Subcutaneous abdominal adipose tissue (tissue), 5 donors: ENCODE data around the gene CDC73.
"Not testable (repeated sequence)": the region's sequence is repeated elsewhere in the genome, so short reads cannot be mapped to it uniquely, and the experiment has no call there.

Experiments
- H3K27ac ChIP-seq: one replicate; pipeline ENCODE4 v1.7.0; 2013; ENCODE audit warnings: low read depth, mild to moderate bottlenecking, inconsistent platforms, low read length, moderate library complexity
- H3K27me3 ChIP-seq, 5 donors: one replicate each; pipeline ENCODE4 v1.7.0; 2013; ENCODE audit warnings: low read length in 5 of 5, inconsistent platforms in 1 of 5; ENCODE audit not compliant: control insufficient read depth in 5 of 5, insufficient read depth in 4 of 5
- H3K36me3 ChIP-seq, 5 donors: one replicate each; pipeline ENCODE4 v1.7.0; 2013; ENCODE audit warnings: low read length in 5 of 5; ENCODE audit not compliant: control insufficient read depth in 5 of 5, insufficient read depth in 5 of 5
- H3K4me1 ChIP-seq, 5 donors: one replicate each; pipeline ENCODE4 v1.7.0; 2013; ENCODE audit warnings: low read length in 5 of 5, mild to moderate bottlenecking in 3 of 5, moderate library complexity in 1 of 5; ENCODE audit not compliant: control insufficient read depth in 5 of 5, insufficient read depth in 5 of 5
- H3K4me3 ChIP-seq, 5 donors: one replicate each; pipeline ENCODE4 v1.7.0; 2013; ENCODE audit warnings: low read length in 5 of 5, low read depth in 1 of 5
- H3K9ac ChIP-seq, 5 donors: one replicate each; pipeline ENCODE4 v1.7.0; 2013; ENCODE audit warnings: low read length in 5 of 5, mild to moderate bottlenecking in 4 of 5, moderate library complexity in 3 of 5
- H3K9me3 ChIP-seq, 5 donors: one replicate each; pipeline ENCODE4 v1.7.0; 2013; ENCODE audit warnings: low read length in 5 of 5; ENCODE audit not compliant: control insufficient read depth in 5 of 5
- donor health status: healthy.
- donor health status: healthy.
- donor health status: healthy.
- donor health status: healthy.
- donor health status: healthy.

The CDC73 gene

DNA sequence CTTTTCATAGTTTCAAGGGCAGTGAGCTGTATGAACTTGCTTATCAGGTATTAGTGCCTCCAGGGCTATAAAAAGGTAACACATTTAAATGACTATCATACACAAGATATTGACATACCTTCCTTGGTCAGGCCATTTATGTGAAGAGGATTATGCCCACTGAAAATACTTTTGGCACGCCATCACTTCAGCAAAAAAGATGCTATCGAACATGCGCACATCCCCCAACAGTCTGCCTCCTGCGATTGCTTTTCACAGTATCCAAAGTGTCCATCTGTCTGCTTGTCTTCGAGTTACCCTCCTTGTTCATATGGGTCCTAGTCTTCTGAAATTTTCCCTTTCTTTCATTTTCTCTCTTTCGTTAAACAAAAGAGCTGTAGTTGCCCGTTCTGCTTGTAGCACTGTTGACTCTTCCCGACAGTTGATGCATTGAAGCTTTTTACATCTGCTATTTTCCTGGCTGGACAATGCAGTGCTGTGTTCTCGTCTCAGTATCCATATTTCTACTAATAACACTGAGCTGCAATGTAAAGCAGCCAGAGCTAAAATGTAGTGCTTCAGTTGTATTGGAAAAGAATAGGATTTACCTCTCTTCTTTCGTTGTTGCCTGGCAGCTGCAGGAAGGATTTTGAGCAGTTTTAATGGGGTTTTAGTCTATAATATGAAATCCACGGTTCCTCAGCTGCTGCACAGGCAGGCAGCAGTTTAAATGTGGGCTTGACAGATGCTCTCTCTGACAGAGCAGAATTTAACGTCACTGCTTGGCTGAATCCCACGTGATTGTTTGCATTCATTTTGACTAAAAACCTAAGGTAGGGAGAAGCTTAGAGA, 64.3 kb downstream of the CDC73 start, which contains the start of gene B3GALT2:
B3GALT2 (minus strand) TSS at position 713 of the 831 bp plus-strand sequence. CDS start 5,051 bp downstream, outside the sequence.
- Histone ChIP-seq H3K36me3 (no peaks in the 10 kb centered on the region), H3K27ac (no peak within 1 kb of the TSS), H3K9me3 (no peaks in the 10 kb centered on the region), H3K9ac (peak within 1 kb of the TSS in 2 of 5 donors; percentile 15 to 20), H3K4me1 (peaks cover 0 to 31% (median 12%) of the 10 kb centered on the region in 5 donors), H3K4me3 (peak within 1 kb of the TSS in 3 of 5 donors; percentile 18 to 24 (median 23)), H3K27me3 (no peaks in the 10 kb centered on the region)

DNA sequence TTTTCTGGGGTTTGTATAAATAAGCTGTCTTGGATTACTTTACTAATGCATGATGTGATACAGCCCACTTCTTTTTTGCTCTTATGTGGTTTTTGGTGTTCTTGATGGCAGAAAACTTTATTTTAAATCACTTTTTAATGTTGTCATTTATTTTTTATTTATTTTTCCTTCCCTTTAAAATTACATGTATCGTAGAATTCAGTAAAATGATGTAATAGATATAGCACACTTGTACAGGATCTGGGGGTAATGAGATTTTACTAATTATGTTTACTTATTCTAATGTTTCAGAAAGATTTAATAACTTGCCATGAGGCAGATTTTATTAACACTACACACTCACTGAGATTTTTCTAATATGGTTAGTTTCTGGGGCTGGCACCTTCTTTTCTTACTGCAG, 65.3 kb downstream of the CDC73 start:
- peak overlapping the region in 1 of 5 donors; percentile 20 for H3K9ac ChIP-seq

DNA sequence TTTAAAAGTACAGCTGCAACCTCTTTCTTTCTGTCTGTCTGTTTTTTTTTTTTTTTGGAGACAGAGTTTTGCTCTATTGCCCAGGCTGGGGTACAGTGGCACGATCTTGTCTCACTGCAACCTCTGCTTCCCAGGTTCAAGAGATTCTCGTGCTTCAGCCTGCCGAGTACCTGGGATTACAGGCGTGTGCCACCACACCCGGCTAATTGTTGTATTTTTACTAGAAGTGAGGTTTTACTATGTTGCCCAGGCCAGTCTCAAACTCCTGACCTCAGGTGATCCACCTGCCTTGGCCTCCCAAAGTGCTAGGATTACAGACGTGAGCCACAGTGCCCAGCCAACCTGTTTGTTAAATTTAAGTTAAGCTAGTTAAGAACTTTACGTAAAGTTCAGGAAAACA, 67.1 kb downstream of the CDC73 start:
- not testable (repeated sequence) for H3K4me3 ChIP-seq, H3K27ac ChIP-seq, H3K9me3 ChIP-seq, H3K36me3 ChIP-seq, H3K27me3 ChIP-seq, H3K9ac ChIP-seq
- H3K4me1 ChIP-seq = peaks cover 0 to 19% (median 12%) of the 10 kb centered on the region in 5 donors

More for the DNA sequence above, 65.3 kb downstream of the CDC73 start:
- Histone ChIP-seq H3K27ac (no peak overlapping the region), H3K4me3 (no peak overlapping the region), H3K9me3 (peaks cover 0 to under 1% (median 0%) of the 10 kb centered on the region in 5 donors), H3K4me1 (peaks cover 0 to 27% (median 12%) of the 10 kb centered on the region in 5 donors), H3K27me3 (no peaks in the 10 kb centered on the region), H3K36me3 (no peaks in the 10 kb centered on the region)

DNA sequence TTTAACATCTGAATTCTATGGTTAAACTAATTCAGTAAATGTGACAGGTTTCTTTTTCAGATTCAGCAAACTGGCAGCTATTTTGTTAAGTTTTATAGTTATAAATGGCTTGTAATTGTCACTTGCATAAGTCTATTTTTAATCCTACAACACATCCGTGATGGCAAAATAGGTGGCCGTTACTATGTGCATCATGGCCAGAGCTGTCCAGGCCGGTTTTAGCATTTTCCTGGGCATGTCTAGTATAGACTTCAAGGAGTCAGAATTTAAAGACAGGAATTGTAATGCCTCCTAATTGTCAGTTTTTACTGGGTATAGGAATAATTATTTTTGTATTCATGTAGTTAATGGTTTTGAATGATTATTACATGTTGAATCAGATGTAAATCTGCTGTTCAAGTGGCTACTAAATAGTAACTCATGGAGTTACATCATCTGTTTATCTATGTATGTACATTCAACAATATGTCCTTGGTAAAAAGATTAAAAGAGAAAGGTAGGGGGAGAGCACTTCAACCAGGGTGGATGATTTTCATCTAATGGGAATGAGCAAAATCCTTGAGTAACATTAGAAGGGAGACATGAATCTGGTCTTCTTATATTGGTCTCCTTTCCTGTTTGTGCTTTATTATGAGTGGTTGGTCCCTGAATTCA, 67.7 kb downstream of the CDC73 start:
- no peaks in the 10 kb centered on the region for H3K27me3 ChIP-seq
- peaks cover 0 to 7% (median 4%) of the 10 kb centered on the region in 5 donors for H3K9me3 ChIP-seq
- H3K9ac ChIP-seq = no peak overlapping the region
- no peak overlapping the region for H3K4me3 ChIP-seq
- peaks cover 0 to 19% (median 12%) of the 10 kb centered on the region in 5 donors for H3K4me1 ChIP-seq
- H3K27ac ChIP-seq = no peak overlapping the region
- peaks cover 0 to 3% (median 0%) of the 10 kb centered on the region in 5 donors for H3K36me3 ChIP-seq

DNA sequence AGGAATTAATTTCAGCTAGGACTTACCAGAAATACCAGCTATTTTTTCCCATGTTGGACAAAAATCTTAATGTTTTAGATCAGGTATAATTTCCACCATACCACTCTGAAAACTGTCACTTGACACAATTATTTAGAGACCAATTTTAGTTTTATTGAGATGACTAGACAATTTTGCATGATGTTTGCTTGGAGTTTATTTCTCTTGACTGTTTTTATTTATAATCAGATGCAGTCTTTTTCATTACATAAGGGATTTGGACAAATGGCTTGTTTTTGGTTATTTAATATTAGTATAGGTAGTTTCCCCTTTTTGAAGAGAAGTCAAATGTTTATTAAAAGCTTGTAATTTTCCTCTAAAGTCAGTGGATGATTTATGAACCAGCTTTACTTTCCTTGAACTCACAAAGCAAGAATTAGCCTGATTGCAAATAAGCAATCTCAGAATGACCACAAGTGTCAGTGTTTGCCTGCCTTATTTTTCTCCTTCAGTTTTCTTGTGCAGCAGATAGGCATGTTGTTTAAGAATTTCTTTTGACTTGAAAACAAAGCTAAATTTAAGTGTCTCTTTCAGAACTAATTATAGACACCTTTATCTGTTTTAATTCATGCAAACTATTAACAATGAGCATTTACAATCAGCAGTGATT, 68.4 kb downstream of the CDC73 start:
- Histone ChIP-seq H3K9ac (no peak overlapping the region), H3K36me3 (peaks cover 0 to 3% (median 0%) of the 10 kb centered on the region in 5 donors), H3K27ac (no peak overlapping the region), H3K27me3 (no peaks in the 10 kb centered on the region), H3K9me3 (peaks cover 0 to 7% (median 4%) of the 10 kb centered on the region in 5 donors), H3K4me1 (peaks cover 0 to 17% (median 12%) of the 10 kb centered on the region in 5 donors), H3K4me3 (no peak overlapping the region)

DNA sequence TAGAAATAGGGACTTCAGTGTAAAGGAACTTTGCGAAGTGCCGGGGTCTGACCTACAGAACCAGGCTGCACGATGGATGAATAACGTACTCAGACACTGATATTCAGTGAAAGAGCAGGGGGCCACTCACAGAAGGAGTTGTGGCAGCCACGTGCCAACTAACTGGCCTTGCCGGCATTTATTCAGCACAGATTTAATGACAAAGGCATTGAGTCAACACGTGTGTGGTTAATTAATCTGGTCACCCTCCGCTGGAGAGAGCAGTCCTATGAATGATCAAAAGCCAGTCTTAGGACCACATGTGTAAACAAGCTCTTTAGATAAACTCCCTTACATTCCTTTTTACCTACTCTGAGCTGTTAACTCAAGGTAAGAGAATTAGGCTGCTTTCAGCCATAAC, 70.8 kb downstream of the CDC73 start:
- Histone ChIP-seq H3K27ac (no peak overlapping the region), H3K9me3 (peaks cover 0 to 7% (median 4%) of the 10 kb centered on the region in 5 donors), H3K27me3 (no peaks in the 10 kb centered on the region), H3K36me3 (peaks cover 0 to 3% (median 0%) of the 10 kb centered on the region in 5 donors), H3K4me3 (peak overlapping the region in 1 of 5 donors; percentile 7), H3K9ac (no peak overlapping the region), H3K4me1 (peaks cover 0 to 14% (median 5%) of the 10 kb centered on the region in 5 donors)

DNA sequence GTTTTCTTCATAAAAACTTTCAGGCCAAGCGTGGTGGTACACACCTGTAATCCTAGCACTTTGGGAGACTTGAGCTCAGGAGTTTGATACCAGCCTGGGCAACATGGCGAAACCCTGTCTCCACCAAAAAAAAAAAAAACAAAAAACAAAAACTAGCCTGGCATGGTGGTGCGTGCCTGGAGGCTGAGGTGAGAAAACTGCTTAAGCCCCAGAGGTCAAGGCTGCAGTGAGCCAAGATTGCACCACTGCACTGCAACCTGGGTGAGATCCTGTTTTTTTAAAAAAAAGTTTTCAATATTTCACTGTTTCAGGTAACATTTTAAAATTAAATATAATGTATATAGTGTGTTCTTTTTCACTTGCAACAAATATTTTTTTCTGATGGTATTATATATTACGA, 78.1 kb downstream of the CDC73 start:
- Histone ChIP-seq H3K4me3 (no peak overlapping the region), H3K27me3 (no peaks in the 10 kb centered on the region), H3K36me3 (no peaks in the 10 kb centered on the region), H3K27ac (no peak overlapping the region), H3K9me3 (no peaks in the 10 kb centered on the region), H3K9ac (no peak overlapping the region), H3K4me1 (peaks cover 0 to 11% (median 2%) of the 10 kb centered on the region in 5 donors)

DNA sequence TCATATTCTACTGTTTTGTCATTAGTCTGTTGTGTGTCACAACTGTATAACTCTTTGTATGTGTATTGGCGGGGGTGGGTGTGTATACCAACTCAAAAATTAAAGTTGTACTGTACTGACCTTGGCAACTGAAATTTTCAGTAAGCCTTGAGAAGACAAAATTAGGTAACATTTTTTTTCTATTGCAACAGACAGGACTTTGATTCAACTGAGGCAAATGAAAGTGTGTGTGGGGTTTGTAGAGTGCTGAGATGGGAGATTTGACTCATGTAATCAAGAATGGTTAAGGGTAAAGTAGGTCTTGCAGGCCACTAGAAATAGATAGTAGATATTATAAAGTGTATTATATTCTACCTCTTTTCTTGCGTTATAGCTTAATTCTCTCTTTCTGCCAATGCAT, 79.2 kb downstream of the CDC73 start:
- no peak overlapping the region for H3K4me3 ChIP-seq
- H3K27me3 ChIP-seq = no peaks in the 10 kb centered on the region
- H3K9ac ChIP-seq = no peak overlapping the region
- peaks cover 0 to 5% (median 3%) of the 10 kb centered on the region in 5 donors for H3K36me3 ChIP-seq
- peaks cover 0 to 9% (median 1%) of the 10 kb centered on the region in 5 donors for H3K4me1 ChIP-seq
- H3K9me3 ChIP-seq = no peaks in the 10 kb centered on the region
- no peak overlapping the region for H3K27ac ChIP-seq

DNA sequence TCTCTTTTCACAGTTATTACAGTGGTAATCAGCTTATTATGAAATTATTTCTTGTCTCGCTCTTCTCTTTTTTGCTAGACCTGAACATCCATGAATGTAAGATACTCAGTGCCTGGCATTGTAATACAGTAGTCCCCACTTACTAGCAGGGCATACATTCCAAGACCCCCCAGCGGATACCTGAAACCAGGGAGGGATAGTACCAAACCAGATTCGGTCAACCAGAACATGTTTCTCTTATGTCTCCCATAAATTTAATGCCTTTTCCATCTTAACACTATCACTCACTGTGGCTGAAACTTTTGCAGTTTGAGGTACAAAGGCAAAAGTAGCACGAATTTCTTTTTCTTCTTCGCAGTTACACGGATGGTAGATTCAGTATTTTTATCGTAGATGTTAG, 89.2 kb downstream of the CDC73 start:
- peaks cover 0 to 6% (median 5%) of the 10 kb centered on the region in 5 donors for H3K9me3 ChIP-seq
- H3K36me3 ChIP-seq = peaks cover 6 to 41% (median 12%) of the 10 kb centered on the region in 5 donors
- no peaks in the 10 kb centered on the region for H3K4me1 ChIP-seq
- no peak overlapping the region for H3K27ac ChIP-seq
- H3K9ac ChIP-seq = peak overlapping the region in 1 of 5 donors; percentile 24
- no peak overlapping the region for H3K4me3 ChIP-seq
- H3K27me3 ChIP-seq = no peaks in the 10 kb centered on the region
